WI38 (cell line): ENCODE measurements around the gene ZNF446.
"Not testable (repeated sequence)": the region's sequence is repeated elsewhere in the genome, so short reads cannot be mapped to it uniquely, and the experiment has no call there.

ENCODE experiments used
- H3K4me3 ChIP-seq: 2 replicates; pipeline ENCODE4 v1.5.1; 2011; ENCODE audit warnings: low read depth, mild to moderate bottlenecking, control low read depth, low read length
- CTCF ChIP-seq: IDR thresholded peaks from 2 replicates; pipeline ENCODE4 v1.5.1; 2012; ENCODE audit warnings: low read depth, mild to moderate bottlenecking, control low read depth, low read length

ZNF446 gene

DNA sequence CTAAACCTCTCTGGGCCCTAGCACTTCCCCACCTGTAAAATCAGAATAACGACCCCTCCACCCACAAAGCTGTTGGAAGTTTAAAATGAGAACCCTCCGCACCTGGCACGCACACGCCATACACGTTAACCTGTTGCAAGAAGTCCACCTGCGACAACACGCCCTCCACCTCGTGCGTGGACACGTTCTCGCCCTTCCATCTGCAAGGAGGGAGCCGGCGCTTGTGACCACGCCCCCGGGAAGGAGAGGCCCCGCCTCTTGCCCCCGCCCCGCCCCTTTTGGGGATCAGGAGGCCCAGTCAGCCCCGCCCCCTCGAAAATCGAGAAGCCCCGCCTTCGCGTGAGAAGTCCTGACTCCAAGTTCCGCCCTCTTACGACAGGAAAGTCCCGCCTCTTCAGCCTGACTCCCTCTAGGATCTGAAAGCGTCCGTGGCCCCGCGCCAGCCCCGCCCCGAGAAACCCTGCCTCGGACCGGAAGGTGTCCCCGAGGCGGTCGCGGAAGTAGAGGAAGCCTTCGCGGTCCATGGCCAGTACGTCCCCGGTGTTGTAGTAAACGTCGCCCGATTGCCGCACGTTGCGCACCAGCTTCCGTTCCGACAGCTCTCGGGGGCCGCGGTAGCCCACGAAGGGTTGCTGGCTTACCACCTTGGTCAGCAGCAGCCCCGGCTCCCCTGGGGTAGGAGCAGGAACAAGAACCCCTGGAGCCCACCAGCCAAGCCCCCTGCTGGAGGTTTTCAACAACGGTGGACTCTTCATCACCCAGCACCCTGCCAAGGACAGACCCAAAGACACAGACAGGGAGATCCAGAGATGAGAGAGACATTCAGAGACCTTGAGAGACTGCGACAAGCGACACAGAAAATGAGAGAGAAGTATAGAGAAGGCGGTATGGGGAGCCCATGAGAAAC lies 23.1 kb downstream of the ZNF446 start:
- H3K4me3 ChIP-seq = peak overlapping the region; percentile 62
- no peak for TF ChIP-seq CTCF

DNA sequence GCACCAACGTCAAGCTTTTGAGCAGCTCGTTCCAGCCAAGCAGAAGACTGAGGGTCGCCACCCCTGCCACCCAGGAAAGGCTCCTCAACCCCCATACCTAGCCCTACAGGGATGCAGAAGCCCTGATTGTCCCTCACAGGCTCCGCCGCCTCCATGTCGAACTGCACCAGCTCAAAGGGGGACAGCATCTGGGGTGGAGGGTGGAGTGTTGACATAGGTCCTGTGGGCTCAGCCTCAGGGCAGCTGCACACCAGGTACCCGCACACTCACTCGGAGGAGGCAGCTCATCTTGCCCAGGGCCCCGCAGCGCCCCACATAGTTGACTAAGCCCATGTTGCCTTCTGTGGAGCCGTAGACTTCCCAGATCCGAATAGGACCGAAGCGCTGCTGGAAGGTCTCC lies 24.1 kb downstream of the ZNF446 start:
- peak overlapping the region; percentile 62 for H3K4me3 ChIP-seq
- TF ChIP-seq CTCF = no peak

DNA sequence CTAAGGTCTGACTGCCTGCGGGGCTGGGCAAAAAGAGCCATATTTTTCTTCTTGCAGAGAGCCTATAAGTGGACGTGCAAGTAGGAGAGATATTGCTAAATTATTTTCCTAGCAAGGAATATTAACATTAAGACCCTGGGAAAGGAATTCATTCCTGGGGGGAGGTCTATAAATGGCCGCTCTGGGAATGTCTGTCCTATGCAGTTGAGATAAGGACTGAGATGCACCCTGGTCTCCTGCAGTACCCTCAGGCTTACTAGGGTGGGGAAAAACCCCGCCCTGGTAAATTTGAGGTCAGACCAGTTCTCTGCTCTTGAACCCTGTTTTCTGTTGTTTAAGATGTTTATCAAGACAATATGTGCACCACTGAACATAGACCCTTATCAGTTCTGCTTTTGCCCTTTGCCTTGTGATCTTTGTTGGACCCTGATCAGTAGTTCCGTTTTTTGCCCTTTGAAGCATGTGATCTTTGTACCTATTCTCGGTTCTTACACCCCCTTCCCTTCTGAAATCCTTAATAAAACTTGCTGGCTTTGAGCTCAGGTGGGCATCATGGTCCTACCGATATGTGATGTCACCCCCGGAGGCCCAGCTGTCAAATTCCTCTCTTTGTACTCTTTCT lies 31.6 kb downstream of the ZNF446 start:
- H3K4me3 ChIP-seq = not testable (repeated sequence)

GRCh38 chr19:58509731-58510083 lies 33.6 kb downstream of the ZNF446 start:
- TF ChIP-seq CTCF = no peak
- H3K4me3 ChIP-seq = no peak overlapping the region

GRCh38 chr19:58510084-58510862 lies 34.1 kb downstream of the ZNF446 start:
- no peak overlapping the region for H3K4me3 ChIP-seq
- no peak for TF ChIP-seq CTCF

DNA sequence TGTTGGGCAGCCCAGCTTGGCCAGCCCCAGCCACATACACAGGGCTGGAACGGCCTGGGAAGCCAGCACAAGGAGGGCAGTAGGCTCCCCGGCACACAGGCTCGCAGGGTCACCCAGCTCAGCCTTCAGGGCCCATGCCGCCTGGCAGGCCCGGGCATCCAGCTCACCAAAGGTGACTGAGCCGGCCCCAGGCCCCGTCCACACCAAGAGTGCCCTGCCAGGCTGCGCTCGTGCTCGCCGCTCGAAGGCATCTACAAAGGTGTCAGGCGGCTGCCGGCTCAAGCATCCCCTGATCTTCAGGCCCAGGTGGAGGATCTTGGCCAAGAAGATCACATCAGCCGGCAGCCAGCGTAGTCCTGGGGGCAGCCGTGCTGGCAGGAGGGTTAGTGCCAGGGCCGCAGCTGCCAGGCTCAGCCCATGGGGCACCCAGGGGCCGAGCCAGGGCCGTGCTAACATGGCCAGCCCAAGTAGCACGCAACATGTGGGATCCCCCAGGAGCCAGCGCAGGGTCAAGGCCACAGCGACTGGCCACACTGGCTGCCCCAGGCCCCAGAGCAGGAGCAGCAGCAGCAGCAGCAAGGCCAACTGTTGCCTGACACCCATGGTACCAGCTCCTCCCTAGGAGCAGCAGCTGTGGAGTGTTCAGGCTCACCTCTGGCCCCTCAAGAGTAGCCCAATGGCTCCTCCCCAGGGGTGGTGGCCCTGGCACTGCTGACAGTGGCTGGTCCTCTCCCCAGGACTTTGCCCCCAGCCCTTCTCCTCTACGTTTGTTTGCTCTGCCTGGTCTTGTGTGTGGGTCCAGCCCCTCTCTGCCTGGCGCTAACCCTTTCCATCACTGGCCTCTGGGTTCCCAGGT lies 35.4 kb downstream of the ZNF446 start, which contains the start of gene SLC27A5:
SLC27A5 (minus strand) TSS at position 640 of the 856 bp plus-strand sequence; CDS start at position 603, 37 bp downstream.
- no peak for TF ChIP-seq CTCF
- no peak within 1 kb of the TSS for H3K4me3 ChIP-seq

DNA sequence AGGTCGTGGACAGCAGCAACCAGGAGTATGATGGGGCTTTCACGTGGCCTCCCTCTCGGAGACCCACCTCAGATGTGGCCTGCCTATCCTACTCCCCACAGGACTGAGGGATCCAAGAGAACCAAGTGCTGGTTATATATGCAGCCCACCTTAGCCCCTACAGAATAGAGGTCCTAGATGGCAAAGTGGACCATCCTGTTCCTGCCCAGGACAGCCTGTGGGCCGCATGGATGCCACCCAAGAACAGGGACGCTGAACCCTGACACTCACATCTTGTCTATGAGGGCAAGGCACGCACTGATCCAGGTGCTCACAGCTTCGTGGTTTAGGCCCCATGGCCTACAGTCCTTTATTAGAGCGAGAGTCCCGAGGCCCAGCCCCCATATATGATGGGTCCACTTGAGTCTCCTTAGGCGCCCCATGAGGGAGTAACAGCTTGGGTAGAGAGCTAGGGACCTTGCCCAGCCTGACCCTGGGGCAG lies 37.1 kb downstream of the ZNF446 start:
- no peak overlapping the region for H3K4me3 ChIP-seq
- TF ChIP-seq CTCF = no peak
